Caco-2 (cell line): Measurements from ENCODE around the gene TOPBP1. TPM values are rescaled to one million over a fixed set of nuclear protein-coding genes. Genes with fewer than 3 reads are reported as not detected.

ENCODE experiments used
- BruUV-seq: library from RNA; stranded (reverse); fragments of 400-500 nt; replicated peaks from 2 replicates; lab custom pipeline; 2021; lab: Mats Ljungman, UMichigan
- CTCF ChIA-PET: fragments of 300-600 bp; sonication (Branson Sonifier 250); formaldehyde crosslinking; loops from one replicate; lab custom pipeline; 2022; ENCODE audit warnings: antibody characterized with exemption; lab: Charles Lee
- POLR2A ChIA-PET: fragments of 300-600 bp; sonication (Branson Sonifier 250); formaldehyde crosslinking; loops from one replicate; lab custom pipeline; 2022; ENCODE audit warnings: antibody characterized with exemption; lab: Charles Lee
- DNase-seq, 2 experiments: peaks; one replicate each; pipeline versions ENCODE4 v3.0.0 to v3.0.0-alpha.2; 2020 to 2022
- H3K27me3 ChIP-seq: replicated peaks from 2 replicates; pipeline ENCODE4 v1.6.0; 2011; ENCODE audit warnings: low read length; ENCODE audit not compliant: control insufficient read depth, insufficient read depth
- H3K36me3 ChIP-seq: 2 replicates; pipeline ENCODE4 v1.5.1; 2011; ENCODE audit warnings: low read length; ENCODE audit not compliant: control insufficient read depth, insufficient read depth
- H3K4me1 ChIP-seq: fragments of 250-450 bp; sonication (Bioruptor Pico); 2 replicates; pipeline ENCODE4 v1.5.1; 2020; ENCODE audit warnings: mild to moderate bottlenecking
- H3K4me3 ChIP-seq: 2 replicates; pipeline ENCODE4 v1.5.1; 2011; ENCODE audit warnings: low read depth, mild to moderate bottlenecking, control low read depth, low read length
- H3K9me3 ChIP-seq: fragments of 250-450 bp; sonication (Bioruptor Pico); 2 replicates; pipeline ENCODE4 v1.5.1; 2020; ENCODE audit warnings: mild to moderate bottlenecking, moderate library complexity
- H3K27ac Mint-ChIP-seq: one replicate; pipeline ENCODE4 v1.8.0; 2022; ENCODE audit warnings: mixed read lengths; ENCODE audit not compliant: unreplicated experiment
- H3K27me3 Mint-ChIP-seq: one replicate; pipeline ENCODE4 v1.8.0; 2022; ENCODE audit warnings: mixed read lengths; ENCODE audit not compliant: insufficient read depth, unreplicated experiment
- H3K36me3 Mint-ChIP-seq: one replicate; pipeline ENCODE4 v1.8.0; 2022; ENCODE audit warnings: mild to moderate bottlenecking, mixed read lengths; ENCODE audit not compliant: insufficient read depth, unreplicated experiment
- H3K4me1 Mint-ChIP-seq: one replicate; pipeline ENCODE4 v1.8.0; 2022; ENCODE audit warnings: low read depth, mixed read lengths; ENCODE audit not compliant: unreplicated experiment
- H3K4me3 Mint-ChIP-seq: one replicate; pipeline ENCODE4 v1.8.0; 2022; ENCODE audit warnings: mild to moderate bottlenecking, moderate library complexity, mixed read lengths; ENCODE audit not compliant: unreplicated experiment
- H3K9me3 Mint-ChIP-seq: one replicate; pipeline ENCODE4 v1.8.0; 2022; ENCODE audit warnings: mixed read lengths; ENCODE audit not compliant: unreplicated experiment
- intact Hi-C: fragments of 100-400 bp; cut with micrococcal nuclease; formaldehyde crosslinking; loops from one replicate; pipeline ENCODE4 v1.10.0; 2022; ENCODE audit not compliant: unreplicated experiment
- total RNA-seq: library from RNA; stranded (reverse); gene quantifications from 2 replicates; pipeline ENCODE4 v1.2.3, GENCODE V29; 2022
- TF ChIP-seq, protein P1 (sequence below), 2 experiments: fragments of 200-600 bp in 1 of 2; IDR thresholded peaks; 1 replicate in 1 of 2; 2 replicates in 1 of 2; pipeline versions ENCODE4 v1.5.1 to v1.8.0; 2011 to 2022; ENCODE audit warnings: antibody characterized with exemption in 1 of 2, control low read depth in 1 of 2, inconsistent platforms in 1 of 2, low read depth in 1 of 2, low read length in 1 of 2, mild to moderate bottlenecking in 1 of 2, moderate library complexity in 1 of 2; ENCODE audit not compliant: insufficient read depth in 1 of 2, severe bottlenecking in 1 of 2, unreplicated experiment in 1 of 2

Gene TOPBP1
- total RNA-seq, 1 experiment from 2014 or later = 57.1 TPM

DNA sequence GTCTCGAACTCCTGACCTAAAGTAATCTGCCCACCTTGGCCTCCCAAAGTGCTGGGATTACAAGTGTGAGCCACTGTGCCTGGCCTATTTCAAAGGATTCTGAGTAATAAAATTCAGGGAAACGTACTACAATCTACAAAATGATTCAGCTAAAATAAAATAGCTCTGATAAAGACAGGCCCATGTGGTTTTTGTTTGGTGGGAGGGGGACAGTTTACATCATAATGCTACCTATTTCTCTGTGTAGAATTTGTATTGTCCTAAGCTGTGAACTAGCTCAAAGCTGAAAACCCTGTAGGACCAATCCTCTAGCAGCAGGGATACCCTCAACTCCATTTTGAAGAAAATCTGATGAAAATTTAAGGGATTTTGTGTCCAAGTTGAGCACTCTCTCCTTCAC lies 62.5 kb downstream of the TOPBP1 start:
- ChIA-PET CTCF (no interaction called here), POLR2A (no interaction called here)
- TF ChIP-seq, protein P1, sequence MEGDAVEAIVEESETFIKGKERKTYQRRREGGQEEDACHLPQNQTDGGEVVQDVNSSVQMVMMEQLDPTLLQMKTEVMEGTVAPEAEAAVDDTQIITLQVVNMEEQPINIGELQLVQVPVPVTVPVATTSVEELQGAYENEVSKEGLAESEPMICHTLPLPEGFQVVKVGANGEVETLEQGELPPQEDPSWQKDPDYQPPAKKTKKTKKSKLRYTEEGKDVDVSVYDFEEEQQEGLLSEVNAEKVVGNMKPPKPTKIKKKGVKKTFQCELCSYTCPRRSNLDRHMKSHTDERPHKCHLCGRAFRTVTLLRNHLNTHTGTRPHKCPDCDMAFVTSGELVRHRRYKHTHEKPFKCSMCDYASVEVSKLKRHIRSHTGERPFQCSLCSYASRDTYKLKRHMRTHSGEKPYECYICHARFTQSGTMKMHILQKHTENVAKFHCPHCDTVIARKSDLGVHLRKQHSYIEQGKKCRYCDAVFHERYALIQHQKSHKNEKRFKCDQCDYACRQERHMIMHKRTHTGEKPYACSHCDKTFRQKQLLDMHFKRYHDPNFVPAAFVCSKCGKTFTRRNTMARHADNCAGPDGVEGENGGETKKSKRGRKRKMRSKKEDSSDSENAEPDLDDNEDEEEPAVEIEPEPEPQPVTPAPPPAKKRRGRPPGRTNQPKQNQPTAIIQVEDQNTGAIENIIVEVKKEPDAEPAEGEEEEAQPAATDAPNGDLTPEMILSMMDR (IDR thresholded peaks at IDR 0.05; ENCODE audit: insufficient read depth in 1 of 2, low read depth in 1 of 2, low read length in 1 of 2, severe bottlenecking in 1 of 2, unreplicated experiment in 1 of 2) = no peak
- DNase-seq = no peak
- H3K9me3 Mint-ChIP-seq = no peaks in the 10 kb centered on the region
- Histone ChIP-seq H3K9me3 (no peaks in the 10 kb centered on the region), H3K27me3 (no peaks in the 10 kb centered on the region), H3K36me3 (no peaks in the 10 kb centered on the region), H3K4me3 (no peak overlapping the region), H3K4me1 (peaks cover 17% of the 10 kb centered on the region)
- H3K4me3 Mint-ChIP-seq = no peak overlapping the region
- H3K27ac Mint-ChIP-seq = no peak overlapping the region
- BruUV-seq = no TSS peak
- H3K36me3 Mint-ChIP-seq = peaks cover 56% of the 10 kb centered on the region
- H3K4me1 Mint-ChIP-seq = peaks cover 7% of the 10 kb centered on the region
- no peaks in the 10 kb centered on the region for H3K27me3 Mint-ChIP-seq
- intact Hi-C loops = no loop called here

DNA sequence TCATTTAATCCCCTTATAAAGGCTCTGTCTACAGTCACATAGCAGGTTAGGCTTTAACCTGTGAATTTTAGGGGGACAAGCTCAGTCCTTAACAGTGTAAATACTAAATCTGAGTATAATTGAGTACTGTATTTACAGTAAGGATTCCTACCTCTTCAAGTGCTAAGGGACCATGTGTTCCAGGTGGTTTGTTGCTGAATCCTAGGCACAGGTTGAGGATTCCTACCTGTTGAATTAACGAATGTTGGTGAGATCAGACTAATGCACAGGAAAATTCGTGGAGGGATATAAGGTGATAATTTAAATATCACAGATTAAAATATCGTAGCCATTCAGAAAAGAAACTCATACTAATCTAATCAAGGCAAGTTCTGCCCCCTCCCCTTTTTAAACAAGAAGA lies 63.3 kb downstream of the TOPBP1 start:
- Histone ChIP-seq H3K27me3 (no peaks in the 10 kb centered on the region), H3K9me3 (no peaks in the 10 kb centered on the region), H3K4me1 (peaks cover 17% of the 10 kb centered on the region), H3K36me3 (no peaks in the 10 kb centered on the region), H3K4me3 (no peak overlapping the region)
- ChIA-PET POLR2A (interaction anchor here (0.5 kb wide), 1 partner anchor 8 kb away, joined by 5 read pairs; no protein-coding TSS in a partner anchor), CTCF (no interaction called here)
- peaks cover 49% of the 10 kb centered on the region for H3K36me3 Mint-ChIP-seq
- peak overlapping the region; percentile 69 for H3K27ac Mint-ChIP-seq
- H3K4me3 Mint-ChIP-seq = no peak overlapping the region
- DNase-seq = no peak
- TF ChIP-seq, protein P1 (IDR thresholded peaks at IDR 0.05; ENCODE audit: insufficient read depth in 1 of 2, low read depth in 1 of 2, low read length in 1 of 2, severe bottlenecking in 1 of 2, unreplicated experiment in 1 of 2) = no peak
- intact Hi-C loops = no loop called here
- BruUV-seq = no TSS peak
- H3K4me1 Mint-ChIP-seq = peaks cover 8% of the 10 kb centered on the region
- no peaks in the 10 kb centered on the region for H3K9me3 Mint-ChIP-seq
- no peaks in the 10 kb centered on the region for H3K27me3 Mint-ChIP-seq

DNA sequence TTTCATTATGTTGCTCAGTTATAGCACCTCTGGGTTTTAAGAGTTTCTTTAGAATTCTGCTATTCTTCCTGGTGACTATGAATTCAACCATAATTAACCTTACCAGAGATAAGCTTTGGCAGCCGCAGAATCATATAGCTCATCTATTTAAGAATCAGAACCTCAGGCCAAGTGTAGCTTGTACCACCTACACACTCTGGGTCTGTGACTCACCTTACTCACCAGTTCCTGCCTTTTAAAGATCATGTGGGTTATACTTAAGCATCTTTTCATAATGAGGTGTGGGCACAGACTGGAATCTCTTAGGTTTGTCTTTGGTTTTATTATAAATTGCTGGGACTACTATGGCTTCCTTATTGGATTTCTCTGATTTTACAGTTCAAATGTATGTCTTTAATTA lies 66.4 kb downstream of the TOPBP1 start:
- Mint-ChIP-seq H3K4me1 (peaks cover 20% of the 10 kb centered on the region), H3K36me3 (peaks cover 46% of the 10 kb centered on the region), H3K9me3 (no peaks in the 10 kb centered on the region), H3K27me3 (no peaks in the 10 kb centered on the region), H3K4me3 (no peak overlapping the region), H3K27ac (no peak overlapping the region)
- Histone ChIP-seq H3K9me3 (no peaks in the 10 kb centered on the region), H3K27me3 (no peaks in the 10 kb centered on the region), H3K4me1 (peaks cover 26% of the 10 kb centered on the region), H3K4me3 (no peak overlapping the region), H3K36me3 (no peaks in the 10 kb centered on the region)
- DNase-seq = no peak
- POLR2A ChIA-PET = interaction anchor here (0.5 kb wide), 1 partner anchor 915 kb away, joined by 3 read pairs; no protein-coding TSS in a partner anchor
- CTCF ChIA-PET = no interaction called here
- intact Hi-C loops = no loop called here
- no TSS peak for BruUV-seq
- TF ChIP-seq, protein P1 (IDR thresholded peaks at IDR 0.05; ENCODE audit: insufficient read depth in 1 of 2, low read depth in 1 of 2, low read length in 1 of 2, severe bottlenecking in 1 of 2, unreplicated experiment in 1 of 2) = no peak
